Superior temporal gyrus (tissue), 1 donor: Measurements from ENCODE around the gene PCYT2.

Source experiments
- DNase-seq: peaks from one replicate; pipeline ENCODE4 v3.0.0-alpha.2; 2016; ENCODE audit errors: extremely low spot score

PCYT2 gene

DNA sequence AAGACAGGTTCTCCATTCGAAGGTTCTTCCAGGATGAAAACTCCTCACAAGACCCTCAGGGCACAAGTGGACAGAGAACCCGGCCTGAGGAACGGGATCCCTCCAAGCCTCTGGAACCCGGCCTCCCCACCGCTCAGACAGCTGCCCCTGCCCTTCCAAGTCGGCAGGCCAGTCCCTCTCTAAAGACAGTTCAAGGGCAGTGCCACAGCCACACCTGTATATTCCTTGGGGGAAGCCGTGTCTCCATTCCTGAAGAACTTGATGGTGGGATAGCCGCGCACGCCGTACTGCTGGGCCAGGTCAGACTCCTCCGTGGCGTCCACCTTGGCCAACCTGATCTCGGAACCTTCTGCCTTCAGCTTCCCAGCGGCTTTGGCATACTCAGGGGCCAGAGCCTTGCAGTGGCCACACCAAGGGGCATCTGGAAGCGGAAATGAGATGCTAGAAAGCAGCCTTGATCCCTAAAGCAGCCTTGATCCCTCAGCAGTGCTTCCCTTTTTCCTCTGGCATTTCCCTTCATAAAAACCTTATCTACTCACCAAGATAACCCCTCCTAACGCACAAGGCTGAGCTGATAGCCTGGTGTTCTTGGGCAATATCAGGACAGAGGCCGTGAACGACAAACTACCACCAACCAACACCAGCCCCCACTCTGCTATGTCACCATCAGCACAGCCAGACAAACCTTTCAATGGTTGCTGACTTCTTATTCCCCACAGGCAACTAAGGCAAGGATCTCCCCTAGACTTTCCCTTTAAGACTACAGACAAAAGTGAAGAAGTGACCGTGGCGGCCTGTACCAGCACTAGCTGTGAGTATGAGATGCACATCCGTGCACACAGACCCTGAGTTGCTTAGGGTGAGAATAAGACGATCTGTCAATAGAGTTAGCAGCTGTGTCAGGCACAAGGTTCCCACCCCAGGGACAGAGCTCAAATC is 52.0 kb downstream of the PCYT2 start:
- no peak for DNase-seq

DNA sequence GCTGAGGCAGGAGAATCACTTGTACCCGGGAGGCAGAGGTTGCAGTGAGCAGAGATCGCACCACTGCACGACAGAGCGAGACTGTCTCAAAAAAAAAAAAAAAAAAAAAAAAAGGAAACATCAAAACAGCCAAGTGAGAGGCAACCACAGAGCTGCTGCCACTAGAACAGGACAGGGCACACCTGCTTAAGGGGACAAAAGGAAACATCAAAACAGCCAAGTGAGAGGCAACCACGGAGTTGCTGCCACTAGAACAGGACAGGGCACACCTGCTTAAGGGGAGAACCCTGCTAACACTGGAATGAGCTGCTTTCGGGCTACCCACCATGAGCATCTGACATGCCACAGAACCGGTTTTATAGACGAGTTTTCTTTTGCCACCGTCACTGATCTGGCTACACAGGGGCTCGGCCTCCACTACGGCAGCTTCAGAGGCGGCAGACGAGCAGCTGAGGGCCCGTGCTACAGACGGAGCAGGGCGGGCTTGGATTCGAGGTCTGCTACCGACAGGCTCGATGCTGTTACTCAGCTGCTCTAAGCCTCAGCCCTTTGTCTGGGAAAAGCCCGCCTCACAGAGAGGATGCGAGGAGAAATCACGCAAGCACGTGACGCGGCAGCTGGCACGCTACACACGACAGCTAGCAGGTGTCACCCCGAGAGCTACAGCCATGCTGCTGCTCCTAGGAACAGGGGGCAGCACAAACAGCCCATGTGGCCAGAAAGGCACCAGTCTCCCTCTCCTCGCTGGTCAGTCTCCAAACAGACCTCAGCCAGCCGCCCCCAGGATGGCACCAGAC is 52.8 kb downstream of the PCYT2 start:
- DNase-seq = no peak

DNA sequence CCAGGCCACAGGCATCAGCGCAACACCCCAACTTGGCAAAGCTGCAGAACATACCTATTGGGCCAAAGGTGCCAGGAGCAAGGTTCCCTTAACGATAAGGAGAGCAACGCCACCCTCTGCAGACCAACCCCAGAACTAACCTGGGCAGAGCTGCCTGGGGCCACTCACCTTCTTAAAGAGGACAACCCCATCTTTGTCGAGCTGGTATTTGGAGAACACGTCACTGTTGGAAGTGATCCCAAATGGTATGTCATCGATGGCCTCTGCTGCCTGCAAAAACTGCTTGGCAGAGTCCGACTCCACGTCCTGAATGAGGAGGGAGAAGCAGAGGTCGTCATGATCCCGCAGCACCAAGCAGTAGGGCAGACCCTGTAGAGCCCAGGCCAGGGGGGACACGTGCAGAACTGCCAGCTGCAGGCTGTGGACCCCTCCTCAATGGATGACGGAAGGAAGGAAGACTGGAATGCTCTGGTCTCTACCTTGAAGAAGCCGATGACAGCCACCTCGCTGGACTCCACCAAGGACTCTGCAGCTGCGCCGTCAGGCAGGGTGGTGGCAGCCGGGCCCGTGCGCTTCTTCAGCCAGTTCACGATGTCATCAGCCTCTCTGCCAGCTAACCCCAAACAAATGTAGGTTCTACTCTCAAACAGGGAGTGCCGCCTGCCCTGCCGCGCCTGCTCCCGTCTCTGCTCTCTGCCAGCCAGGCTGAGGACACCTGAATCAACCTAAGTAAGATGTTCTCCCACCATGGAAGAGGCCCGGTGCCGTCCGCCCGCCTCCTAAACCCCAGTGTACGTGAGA is 56.0 kb downstream of the PCYT2 start:
- DNase-seq = no peak

DNA sequence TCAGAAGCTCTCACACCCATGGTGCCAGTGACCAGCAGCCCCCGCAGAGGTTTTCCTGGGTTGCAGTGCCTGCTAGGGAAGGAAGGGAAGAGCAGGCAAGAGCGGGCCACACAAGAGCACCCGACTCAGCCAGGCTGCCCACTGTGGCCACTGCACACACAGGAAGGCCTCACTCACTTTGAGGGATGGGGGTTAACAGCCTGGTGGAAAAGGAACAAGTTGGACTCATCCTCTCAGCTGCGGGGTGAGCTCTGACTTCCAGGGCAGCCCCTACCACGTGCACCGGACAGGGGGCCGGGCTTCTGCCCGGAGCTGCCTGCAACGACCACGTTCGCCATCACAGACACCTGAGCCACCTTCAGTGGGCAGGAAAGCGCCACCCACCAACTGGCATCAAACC is 59.0 kb downstream of the PCYT2 start:
- no peak for DNase-seq

DNA sequence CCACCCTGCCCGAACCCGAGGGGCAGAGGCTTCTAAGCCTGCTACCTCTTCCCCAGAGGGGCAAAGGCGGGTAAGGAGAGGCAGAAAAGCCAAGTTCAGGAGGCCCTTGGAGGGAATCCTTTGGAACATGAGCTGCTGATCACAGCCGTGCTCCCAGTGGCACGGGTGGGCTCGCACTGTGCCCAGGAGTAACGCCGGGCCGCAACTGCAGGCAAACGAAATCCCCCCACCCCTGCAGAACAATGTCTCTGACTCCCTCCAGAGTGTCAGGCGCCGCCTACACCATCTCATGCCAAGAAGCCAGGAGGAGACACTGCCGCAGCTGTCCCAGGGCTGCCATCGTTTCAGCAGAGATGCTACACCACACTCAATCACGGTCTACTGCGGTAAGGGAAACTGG is 59.8 kb downstream of the PCYT2 start:
- DNase-seq = no peak
